ENCODE results near the gene MEGF6. TPM values are rescaled to one million over a fixed set of nuclear protein-coding genes. Genes with fewer than 3 reads are reported as not detected.

MEGF6 gene
- total and polyA plus RNA-seq, 2 experiments from 2014 or later: 11.6 to 21.9 TPM

- H4K20me1 ChIP-seq (ENCODE audit: insufficient read depth, poor library complexity, severe bottlenecking): no peaks in the 10 kb centered on the region
- H3K4me1 ChIP-seq (ENCODE audit: insufficient read depth): peaks cover 7% of the 10 kb centered on the region
- no peak overlapping the region for H2AFZ ChIP-seq
- no peaks in the 10 kb centered on the region for H3K79me2 ChIP-seq
- H3K27ac ChIP-seq: no peak overlapping the region
- no peak overlapping the region for H3K4me3 ChIP-seq
- H3K36me3 ChIP-seq (replicated peaks; ENCODE audit: insufficient read depth, low read depth): no peaks in the 10 kb centered on the region
- no peak overlapping the region for H3K4me2 ChIP-seq
- H3K9me3 ChIP-seq (ENCODE audit: low read depth): no peaks in the 10 kb centered on the region
- TF ChIP-seq EZH2phosphoT487 (IDR thresholded peaks at IDR 0.05; ENCODE audit: low read depth, severe bottlenecking, unreplicated experiment) (no peak), EZH2 (IDR thresholded peaks at IDR 0.05; ENCODE audit: borderline replicate concordance) (no peak), CTCF (IDR thresholded peaks at IDR 0.05; ENCODE audit: poor library complexity) (no peak)
- H3K9me2 ChIP-seq (replicated peaks; ENCODE audit: insufficient read depth): no peaks in the 10 kb centered on the region
- DNase-seq (ENCODE audit: low spot score): no peak
- H3K27me3 ChIP-seq: no peaks in the 10 kb centered on the region
- no CpG with 5 or more reads among the region's 17 CpGs for WGBS (ENCODE audit: low lambda C conversion rate, missing lambda C conversion rate)
These were observed 18.0 kb downstream of the MEGF6 start for GRCh38 chr1:3593334-3593733.

- no peak overlapping the region for H3K27ac ChIP-seq
- no peaks in the 10 kb centered on the region for H3K9me3 ChIP-seq (ENCODE audit: low read depth)
- H3K4me2 ChIP-seq: no peak overlapping the region
- WGBS (ENCODE audit: low lambda C conversion rate, missing lambda C conversion rate): 94% methylated on average over 22 of the region's 33 CpGs
- H3K36me3 ChIP-seq (replicated peaks; ENCODE audit: insufficient read depth, low read depth): no peaks in the 10 kb centered on the region
- TF ChIP-seq EZH2 (IDR thresholded peaks at IDR 0.05; ENCODE audit: borderline replicate concordance) (no peak), CTCF (IDR thresholded peaks at IDR 0.05; ENCODE audit: poor library complexity) (no peak), EZH2phosphoT487 (IDR thresholded peaks at IDR 0.05; ENCODE audit: low read depth, severe bottlenecking, unreplicated experiment) (no peak)
- DNase-seq (ENCODE audit: low spot score): no peak
- H3K27me3 ChIP-seq: no peaks in the 10 kb centered on the region
- H3K9me2 ChIP-seq (replicated peaks; ENCODE audit: insufficient read depth): no peaks in the 10 kb centered on the region
- no peaks in the 10 kb centered on the region for H3K79me2 ChIP-seq
- H4K20me1 ChIP-seq (ENCODE audit: insufficient read depth, poor library complexity, severe bottlenecking): no peaks in the 10 kb centered on the region
- no peak overlapping the region for H3K4me3 ChIP-seq
- no peaks in the 10 kb centered on the region for H3K4me1 ChIP-seq (ENCODE audit: insufficient read depth)
- no peak overlapping the region for H2AFZ ChIP-seq
These were observed 20.1 kb downstream of the MEGF6 start for GRCh38 chr1:3590951-3591865.

- no peak overlapping the region for H3K4me3 ChIP-seq
- no peaks in the 10 kb centered on the region for H3K79me2 ChIP-seq
- no peak overlapping the region for H3K27ac ChIP-seq
- no peaks in the 10 kb centered on the region for H3K9me2 ChIP-seq (replicated peaks; ENCODE audit: insufficient read depth)
- no peak overlapping the region for H2AFZ ChIP-seq
- no peaks in the 10 kb centered on the region for H3K27me3 ChIP-seq
- no peaks in the 10 kb centered on the region for H3K9me3 ChIP-seq (ENCODE audit: low read depth)
- 69% methylated on average over 27 of the region's 27 CpGs for WGBS (ENCODE audit: low lambda C conversion rate, missing lambda C conversion rate)
- no peak for DNase-seq (ENCODE audit: low spot score)
- no peaks in the 10 kb centered on the region for H4K20me1 ChIP-seq (ENCODE audit: insufficient read depth, poor library complexity, severe bottlenecking)
- no peaks in the 10 kb centered on the region for H3K36me3 ChIP-seq (replicated peaks; ENCODE audit: insufficient read depth, low read depth)
- no peak overlapping the region for H3K4me2 ChIP-seq
- TF ChIP-seq EZH2phosphoT487 (IDR thresholded peaks at IDR 0.05; ENCODE audit: low read depth, severe bottlenecking, unreplicated experiment) (no peak), EZH2 (IDR thresholded peaks at IDR 0.05; ENCODE audit: borderline replicate concordance) (no peak), CTCF (IDR thresholded peaks at IDR 0.05; ENCODE audit: poor library complexity) (no peak)
- H3K4me1 ChIP-seq (ENCODE audit: insufficient read depth): no peaks in the 10 kb centered on the region
These were observed 21.1 kb downstream of the MEGF6 start for GRCh38 chr1:3590139-3590763.

Measured in hepatocyte (in vitro differentiated cells).